Gastrocnemius medialis (tissue), 4 donors: ENCODE results near the gene KRTAP17-1.

ENCODE experiments used
- CTCF ChIP-seq, 5 experiments: fragments of 450-650 bp in 3 of 5; fragments of 200-600 bp in 2 of 5; sonication (generic) in 2 of 5; IDR thresholded peaks in 4 of 5; conservative IDR thresholded peaks in 1 of 5; 1 replicate in 4 of 5; 2 replicates in 1 of 5; pipeline ENCODE4 v1.5.1; 2016 to 2019; ENCODE audit warnings: antibody characterized with exemption in 5 of 5, mild to moderate bottlenecking in 3 of 5, moderate library complexity in 3 of 5
- POLR2A ChIP-seq, 2 donors: fragments of 450-650 bp; IDR thresholded peaks; one replicate each; pipeline ENCODE4 v1.6.1; 2017; ENCODE audit warnings: antibody characterized with exemption in 2 of 2, mild to moderate bottlenecking in 2 of 2, moderate library complexity in 2 of 2

GRCh38 chr17:41334385-41335305 is 19.1 kb upstream of the KRTAP17-1 start:
- TF ChIP-seq CTCF (IDR thresholded peaks at IDR 0.05 in 4 of 5, conservative IDR thresholded peaks at IDR 0.05 in 1 of 5) (no peak), POLR2A (IDR thresholded peaks at IDR 0.05) (no peak)
